GM04503 (cell line): ENCODE data around the gene SCYGR1.
"Not testable (repeated sequence)": the region's sequence is repeated elsewhere in the genome, so short reads cannot be mapped to it uniquely, and the experiment has no call there.

ENCODE experiments used
- DNase-seq: peaks from one replicate; pipeline ENCODE4 v3.0.0-alpha.2; 2012; ENCODE audit warnings: low read depth

The SCYGR1 gene

DNA sequence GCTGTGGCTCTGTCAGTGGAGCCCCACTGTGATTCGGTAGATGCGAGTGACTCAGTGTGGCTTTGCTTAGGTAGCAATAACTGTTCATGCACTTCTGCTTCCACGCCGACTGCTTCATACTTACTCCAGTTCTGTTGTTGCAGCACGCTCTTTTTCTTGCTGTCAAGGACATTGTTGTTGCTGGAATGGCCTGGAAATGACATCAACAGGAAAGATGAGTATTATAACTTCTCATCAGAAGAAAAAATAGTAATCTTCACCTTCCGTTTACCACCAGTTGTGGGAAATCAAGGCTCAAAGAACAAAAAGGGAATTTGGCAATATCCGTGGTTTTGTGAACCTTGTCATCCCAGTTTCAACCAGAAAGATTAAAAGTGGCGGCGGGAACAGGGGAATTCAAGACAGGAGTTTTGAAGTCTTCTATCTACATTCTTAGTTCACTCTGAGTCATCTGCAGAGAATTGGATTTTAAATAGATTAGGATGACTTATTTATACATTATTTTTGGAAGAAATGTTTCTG is 16.9 kb downstream of the SCYGR1 start:
- DNase-seq: no peak

DNA sequence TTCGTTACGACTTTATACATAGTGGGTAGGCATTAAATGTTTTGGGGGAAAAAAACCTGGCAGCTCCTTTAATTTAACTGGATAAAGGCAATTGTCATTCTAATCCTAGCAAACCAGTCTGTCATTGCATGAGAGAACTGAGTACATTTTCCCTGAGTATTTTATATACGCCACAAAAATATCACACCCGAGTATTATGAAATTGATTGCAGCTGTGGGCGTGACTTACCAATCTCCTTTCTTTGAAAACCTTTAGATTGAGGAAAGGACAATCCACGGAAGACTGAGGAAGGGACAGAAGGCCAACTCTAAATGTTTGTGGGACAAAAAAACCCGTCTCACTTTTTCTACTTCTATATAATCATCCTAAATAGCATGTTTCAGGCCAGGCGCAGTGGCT is 17.7 kb downstream of the SCYGR1 start:
- DNase-seq: no peak

- DNase-seq: no peak
Measured at GRCh38 chr2:227368574-227368973, 19.2 kb downstream of the SCYGR1 start.

DNA sequence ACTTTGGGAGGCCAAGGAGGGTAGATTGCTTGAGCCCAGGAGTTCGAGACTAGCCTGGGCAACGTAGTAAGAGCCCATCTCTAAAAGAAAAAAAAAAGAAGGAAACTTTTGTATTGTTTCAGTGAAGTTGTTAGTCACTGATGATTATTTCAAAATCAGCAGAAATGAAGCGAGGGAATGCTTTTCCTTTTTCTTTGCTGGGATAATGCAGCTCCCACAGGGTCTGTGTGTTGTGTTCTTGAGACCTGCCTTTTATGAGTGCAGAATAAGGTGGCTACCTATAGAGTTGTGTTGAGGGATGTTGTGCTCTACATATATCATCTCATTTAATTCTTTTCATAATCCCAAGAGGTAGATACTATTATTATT is 20.3 kb downstream of the SCYGR1 start:
- no peak for DNase-seq

DNA sequence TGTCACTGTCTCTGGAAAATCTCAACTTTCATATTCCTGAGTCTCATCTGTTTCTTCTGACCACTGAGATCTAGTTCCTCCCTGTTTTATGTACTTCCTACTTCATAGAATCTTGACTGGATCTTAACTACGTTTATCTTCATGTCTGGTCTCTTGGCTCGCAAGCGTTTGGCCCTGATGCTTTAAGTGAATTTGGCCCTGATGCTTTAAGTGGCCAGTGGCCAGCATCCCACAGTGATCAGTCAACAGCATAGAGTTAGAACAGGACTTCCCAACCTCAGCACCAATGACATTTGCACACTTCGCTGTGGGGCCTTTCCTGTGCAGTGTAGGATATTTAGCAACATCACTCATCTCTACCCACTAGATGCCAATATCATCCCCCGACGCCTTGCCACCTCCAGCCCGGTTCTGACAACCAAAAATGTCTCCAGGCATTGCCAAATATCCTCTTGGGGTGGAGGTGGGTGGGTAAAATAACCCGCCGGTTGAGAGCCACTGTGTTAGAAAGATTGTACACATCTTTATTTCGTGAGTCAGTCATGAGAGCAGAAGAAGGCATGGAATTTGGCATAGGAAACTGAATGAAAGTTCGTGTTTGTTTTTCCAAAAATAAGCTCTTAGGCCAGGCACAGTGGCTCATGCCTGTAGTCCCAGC is 20.9 kb downstream of the SCYGR1 start:
- DNase-seq: peak; percentile 64

- DNase-seq: no peak
Measured at GRCh38 chr2:227365833-227366232, 21.9 kb downstream of the SCYGR1 start.

DNA sequence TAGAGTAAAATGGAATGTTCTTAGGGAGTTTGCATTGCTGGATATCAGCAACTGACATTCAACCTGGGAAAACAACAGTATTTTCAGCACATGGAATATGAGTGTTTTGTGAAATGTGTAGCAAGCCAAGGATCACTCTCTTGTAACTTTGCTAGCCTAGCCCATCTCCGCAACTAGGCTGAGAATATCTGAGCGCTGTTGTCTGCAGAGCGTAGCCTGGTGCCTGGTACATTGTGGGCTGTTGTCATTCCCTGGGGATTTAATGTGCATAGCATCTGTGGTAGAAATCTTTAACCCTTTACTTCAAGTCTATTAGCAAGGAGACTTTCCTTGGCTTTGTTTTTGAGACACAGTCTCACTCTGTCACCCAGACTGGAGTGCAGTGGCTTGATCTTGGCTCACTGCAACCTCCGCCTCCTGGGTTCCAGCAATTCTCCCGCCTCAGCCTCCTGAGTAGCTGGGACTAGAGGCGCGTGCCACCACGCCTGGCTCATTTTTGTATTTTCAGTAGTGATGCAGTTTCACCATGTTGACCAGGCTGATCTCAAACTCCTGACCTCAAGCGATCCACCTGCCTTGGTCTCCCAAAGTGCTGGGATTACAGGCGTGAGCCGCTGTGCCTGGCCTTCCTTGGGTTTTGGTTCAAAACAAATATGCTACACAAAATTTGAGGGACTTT is 23.0 kb downstream of the SCYGR1 start:
- DNase-seq: not testable (repeated sequence)

DNA sequence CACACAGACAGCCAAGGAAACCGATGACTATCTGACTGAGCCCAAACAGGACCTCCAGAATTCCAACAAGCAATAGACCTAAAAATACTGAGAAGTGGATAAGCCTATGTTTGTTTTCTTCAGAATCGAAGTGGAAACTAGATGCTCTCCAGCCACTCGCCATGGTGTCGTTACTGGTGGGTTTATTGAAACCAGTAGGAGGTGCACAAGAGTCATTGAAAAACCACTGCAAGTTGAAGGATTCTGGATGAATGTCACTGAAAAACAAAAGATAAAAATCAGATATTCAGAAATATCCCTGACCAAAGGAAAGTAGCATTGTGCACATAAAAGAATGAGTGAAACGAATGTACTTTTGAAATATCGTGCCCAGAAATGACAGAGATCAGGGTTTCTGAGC is 24.0 kb downstream of the SCYGR1 start:
- DNase-seq: no peak

DNA sequence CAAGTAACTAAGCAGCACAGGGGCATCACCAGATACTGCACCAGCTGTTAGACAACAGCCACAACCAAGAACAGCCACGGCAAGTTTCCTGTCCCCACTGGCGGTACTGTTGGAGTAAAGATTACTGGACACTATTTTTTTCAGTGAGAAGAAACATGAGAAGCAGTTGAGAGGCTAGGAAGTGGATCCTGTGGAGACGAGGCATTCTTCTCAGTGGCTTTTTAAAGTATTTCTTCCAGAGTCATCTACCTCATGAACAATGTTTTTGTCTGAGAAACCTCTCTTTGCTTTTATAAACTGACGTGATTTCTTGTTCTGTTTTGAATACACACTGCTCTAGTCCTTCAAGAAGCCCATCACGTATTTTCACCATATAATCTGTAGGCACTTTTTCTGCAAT is 27.4 kb downstream of the SCYGR1 start:
- DNase-seq: no peak

DNA sequence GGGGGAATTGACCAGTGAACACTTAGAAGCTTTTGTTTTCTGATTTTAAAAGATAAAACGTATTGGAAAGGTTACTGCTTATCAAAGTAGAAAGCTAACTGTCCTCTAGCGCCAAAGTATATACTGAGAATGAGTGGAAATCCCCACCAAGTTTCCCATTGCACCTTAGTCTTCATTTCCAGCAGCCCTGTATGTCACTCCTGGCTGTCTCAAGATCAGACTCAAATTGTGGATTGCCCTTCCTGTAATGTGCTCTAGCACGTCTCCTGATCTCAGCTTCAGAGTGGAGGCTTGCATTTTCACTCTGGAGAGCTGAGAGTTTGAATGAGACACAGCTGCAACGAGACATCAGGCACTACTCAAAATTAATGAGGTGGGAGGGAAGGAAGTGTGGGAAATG is 36.1 kb downstream of the SCYGR1 start:
- no peak for DNase-seq

GRCh38 chr2:227349989-227350612 is 37.6 kb downstream of the SCYGR1 start:
- no peak for DNase-seq

DNA sequence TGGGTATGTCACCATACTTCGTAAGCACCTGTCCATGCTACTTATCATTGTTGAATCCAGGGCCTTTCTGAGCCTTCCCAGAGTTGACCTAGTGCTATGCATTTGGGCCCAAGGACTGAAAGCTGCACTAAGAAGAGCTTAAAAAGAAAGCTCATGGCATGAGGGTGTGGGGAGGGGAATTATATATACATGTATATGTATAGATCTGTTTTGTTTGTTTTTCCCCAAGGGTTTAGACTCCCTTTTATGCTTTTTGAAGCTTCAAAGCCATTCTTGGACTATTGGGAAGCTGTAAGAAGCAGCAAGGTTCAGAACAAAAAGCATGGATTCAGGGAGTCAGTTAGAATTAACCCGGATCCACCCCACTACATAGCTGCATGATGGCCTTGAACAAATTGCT is 39.4 kb downstream of the SCYGR1 start:
- no peak for DNase-seq

- DNase-seq: no peak
Measured at GRCh38 chr2:227347117-227347516, 40.6 kb downstream of the SCYGR1 start.

- DNase-seq: no peak
Measured at GRCh38 chr2:227344231-227344630, 43.5 kb downstream of the SCYGR1 start.

DNA sequence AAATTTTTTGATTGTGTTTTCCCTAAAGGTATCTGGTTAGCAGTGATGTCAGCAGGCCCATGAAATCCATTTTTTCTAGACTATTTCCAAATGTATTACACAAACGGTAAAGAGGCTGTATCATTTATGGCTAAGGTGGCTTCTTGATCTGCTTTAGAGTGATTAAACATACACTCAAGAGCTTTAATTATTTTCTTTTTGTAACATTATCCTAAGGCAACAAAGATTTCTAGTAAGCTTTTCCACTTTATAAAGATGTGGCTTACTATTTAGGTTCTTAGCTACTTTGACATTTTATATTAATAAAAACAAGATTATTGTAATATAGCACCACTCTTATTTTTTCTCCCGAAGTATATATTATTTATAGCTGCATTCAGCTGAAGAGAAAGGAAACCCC is 46.2 kb downstream of the SCYGR1 start:
- no peak for DNase-seq

DNA sequence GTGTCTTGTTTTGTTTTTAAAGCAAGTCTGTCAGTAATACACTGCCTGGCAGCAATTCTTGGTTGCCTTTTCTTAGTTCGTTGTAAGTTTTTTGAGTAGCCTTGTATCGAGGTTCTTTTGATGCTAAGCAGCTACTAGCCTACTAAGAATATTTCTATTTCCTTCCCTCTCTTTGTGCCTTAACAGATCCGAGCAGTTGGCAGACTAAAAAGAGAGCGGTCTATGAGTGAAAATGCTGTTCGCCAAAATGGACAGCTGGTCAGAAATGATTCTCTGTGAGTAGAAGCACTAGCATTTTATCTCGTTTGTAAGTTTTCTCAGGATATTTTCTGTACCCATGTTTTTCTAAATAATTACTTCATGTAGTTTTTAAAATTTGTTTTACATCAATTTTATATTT is 47.6 kb downstream of the SCYGR1 start:
- DNase-seq: no peak

DNA sequence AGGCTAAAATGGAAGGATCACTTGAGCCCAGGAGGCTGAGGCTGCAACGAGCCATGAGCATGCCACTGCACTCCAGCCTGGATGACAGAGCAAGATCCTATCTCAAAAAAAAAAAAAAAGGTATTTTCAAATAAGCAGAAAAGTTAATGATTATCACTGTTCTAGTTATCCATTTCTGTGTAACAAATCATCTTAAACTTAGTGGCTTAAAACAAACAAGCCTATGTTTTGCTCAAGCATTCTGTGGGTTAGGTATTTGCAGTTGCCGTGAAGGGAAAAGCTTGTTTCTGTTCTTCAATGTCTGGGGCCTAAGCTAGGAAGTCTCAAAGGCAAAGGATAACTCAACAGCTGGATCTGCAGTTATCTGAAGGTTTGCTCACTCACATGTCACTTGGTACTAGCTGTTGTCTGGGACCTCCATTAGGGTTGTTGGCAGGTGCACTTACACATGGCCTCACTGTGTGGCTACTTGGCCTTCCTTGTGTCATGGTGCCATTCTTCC is 48.6 kb downstream of the SCYGR1 start:
- DNase-seq: no peak
